Hepatocyte (in vitro differentiated cells): ENCODE measurements around the gene SLC15A5.

Experiments used
- CTCF ChIP-seq: fragments of 200-600 bp; sonication (generic); IDR thresholded peaks from 2 replicates; pipeline ENCODE4 v1.5.1; 2016; ENCODE audit warnings: antibody characterized with exemption, mild to moderate bottlenecking; ENCODE audit not compliant: poor library complexity
- EZH2 ChIP-seq: fragments of 200-600 bp; sonication (generic); IDR thresholded peaks from 2 replicates; pipeline ENCODE4 v1.6.1; 2016; ENCODE audit warnings: antibody characterized with exemption, mild to moderate bottlenecking, borderline replicate concordance
- EZH2phosphoT487 ChIP-seq: fragments of 200-600 bp; sonication (generic); IDR thresholded peaks from one replicate; pipeline ENCODE4 v1.6.1; 2018; ENCODE audit warnings: antibody characterized with exemption, mild to moderate bottlenecking, low read depth, moderate library complexity; ENCODE audit not compliant: unreplicated experiment, severe bottlenecking

DNA sequence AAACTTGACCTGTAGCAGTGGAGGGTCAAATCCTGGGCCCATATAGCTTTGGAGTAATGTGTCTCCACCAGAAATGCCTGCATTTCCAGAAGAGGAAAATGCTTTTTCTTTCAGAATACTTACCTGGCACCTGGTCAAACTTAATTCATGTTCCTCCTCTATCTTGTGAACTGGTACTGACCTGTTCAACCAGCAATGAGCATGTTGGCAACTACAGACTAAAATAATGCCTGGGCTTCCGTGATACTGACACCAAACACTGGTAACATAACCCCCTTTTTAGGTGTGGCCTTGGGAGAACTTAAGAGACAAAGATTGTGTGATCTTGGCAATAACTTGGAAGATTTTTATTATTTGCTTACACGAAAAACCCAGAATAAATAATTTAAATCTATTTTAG, 46.2 kb upstream of the SLC15A5 start:
- TF ChIP-seq CTCF (no peak), EZH2phosphoT487 (no peak), EZH2 (no peak)
